Stimulated activated CD4-positive, alpha-beta T cell treated with anti-CD3 and anti-CD28 coated beads, Interleukin-4, amount 100 ng/mL, for 1 hour (primary cell): ENCODE data around the gene FGFR2.

Source experiments
- DNase-seq: peaks from one replicate; pipeline ENCODE4 v3.0.0-alpha.2; 2020

The FGFR2 gene

GRCh38 chr10:121609426-121610380 is 11.5 kb upstream of the FGFR2 start:
- no peak for DNase-seq

GRCh38 chr10:121608469-121609190 is 10.4 kb upstream of the FGFR2 start:
- peak; percentile 28 for DNase-seq

DNA sequence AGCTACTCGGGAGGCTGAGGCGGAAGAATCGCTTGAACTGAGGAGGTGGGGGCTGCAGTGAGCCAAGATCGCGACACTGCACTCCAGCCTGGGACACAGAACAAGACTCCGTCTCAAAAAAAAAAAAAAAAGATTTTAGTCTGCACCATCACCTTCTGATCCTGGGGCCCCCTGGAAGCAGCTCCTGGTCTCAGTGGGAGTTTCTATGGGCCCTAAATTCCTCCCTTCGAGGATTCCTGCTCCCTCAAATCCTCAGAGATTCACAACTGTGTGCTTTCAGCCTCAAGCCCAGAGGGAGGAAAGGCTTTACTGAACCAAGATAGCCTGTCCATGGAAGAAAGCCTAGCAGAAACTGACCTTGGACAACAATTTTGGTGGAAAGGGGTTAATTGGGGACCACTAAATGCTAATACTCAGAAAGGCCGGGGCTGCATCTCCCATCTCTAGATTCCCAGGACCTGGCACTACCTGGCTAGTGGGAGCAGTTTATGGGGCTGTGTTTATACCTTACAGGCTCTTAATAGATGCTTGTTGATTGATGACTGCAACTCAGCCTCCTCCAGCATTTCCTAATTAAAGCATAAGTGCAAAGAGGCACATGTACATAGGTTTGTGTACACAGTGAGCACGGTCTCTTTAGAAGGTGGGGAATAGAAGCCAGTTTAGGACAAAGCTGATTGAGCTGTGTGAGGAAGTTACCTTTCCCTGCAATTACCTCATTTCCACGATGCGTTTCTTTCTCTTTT is 9.2 kb upstream of the FGFR2 start:
- no peak for DNase-seq

DNA sequence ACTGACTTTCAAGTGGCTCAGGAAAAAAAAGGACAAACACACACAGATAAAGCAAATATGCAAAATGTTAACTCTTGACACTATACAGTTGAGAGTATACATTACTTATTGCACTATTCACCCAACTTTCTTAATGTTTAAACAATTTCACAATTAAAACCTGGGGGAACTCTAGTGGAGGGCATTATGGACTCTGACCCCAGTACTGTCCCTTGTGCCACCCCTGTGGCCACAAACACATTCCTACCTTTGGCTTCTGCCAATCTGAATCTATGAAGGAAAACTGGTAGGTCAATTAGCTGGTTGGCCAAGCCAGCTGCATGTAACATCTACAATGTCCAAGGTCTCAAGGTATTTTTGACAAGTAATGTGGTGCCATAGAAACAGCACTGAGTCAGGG is 7.5 kb upstream of the FGFR2 start:
- no peak for DNase-seq

- no peak for DNase-seq
These were observed 3.2 kb upstream of the FGFR2 start for GRCh38 chr10:121601458-121601857.

DNA sequence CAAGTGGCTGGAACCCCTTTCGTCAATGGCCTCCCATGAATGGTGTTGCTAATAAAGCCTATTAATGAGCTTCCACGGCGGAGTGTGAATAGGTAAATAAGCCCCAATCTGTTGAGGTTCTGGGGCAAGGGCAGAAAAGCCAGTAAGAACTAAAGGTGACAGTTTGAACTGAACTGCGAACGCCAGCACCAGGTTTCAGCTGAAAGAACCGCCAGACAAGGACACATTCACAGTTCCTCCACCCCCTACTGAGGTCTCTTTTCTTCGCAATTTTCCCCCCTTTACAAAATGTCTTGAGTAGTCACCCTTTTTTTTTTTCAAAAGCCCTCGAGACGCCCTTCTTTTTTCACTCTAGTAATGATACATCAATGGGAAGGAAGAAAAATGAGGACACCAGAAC is 2.4 kb upstream of the FGFR2 start:
- DNase-seq = no peak

- DNase-seq = no peak
These were observed 1.7 kb upstream of the FGFR2 start for GRCh38 chr10:121599947-121600346.

DNA sequence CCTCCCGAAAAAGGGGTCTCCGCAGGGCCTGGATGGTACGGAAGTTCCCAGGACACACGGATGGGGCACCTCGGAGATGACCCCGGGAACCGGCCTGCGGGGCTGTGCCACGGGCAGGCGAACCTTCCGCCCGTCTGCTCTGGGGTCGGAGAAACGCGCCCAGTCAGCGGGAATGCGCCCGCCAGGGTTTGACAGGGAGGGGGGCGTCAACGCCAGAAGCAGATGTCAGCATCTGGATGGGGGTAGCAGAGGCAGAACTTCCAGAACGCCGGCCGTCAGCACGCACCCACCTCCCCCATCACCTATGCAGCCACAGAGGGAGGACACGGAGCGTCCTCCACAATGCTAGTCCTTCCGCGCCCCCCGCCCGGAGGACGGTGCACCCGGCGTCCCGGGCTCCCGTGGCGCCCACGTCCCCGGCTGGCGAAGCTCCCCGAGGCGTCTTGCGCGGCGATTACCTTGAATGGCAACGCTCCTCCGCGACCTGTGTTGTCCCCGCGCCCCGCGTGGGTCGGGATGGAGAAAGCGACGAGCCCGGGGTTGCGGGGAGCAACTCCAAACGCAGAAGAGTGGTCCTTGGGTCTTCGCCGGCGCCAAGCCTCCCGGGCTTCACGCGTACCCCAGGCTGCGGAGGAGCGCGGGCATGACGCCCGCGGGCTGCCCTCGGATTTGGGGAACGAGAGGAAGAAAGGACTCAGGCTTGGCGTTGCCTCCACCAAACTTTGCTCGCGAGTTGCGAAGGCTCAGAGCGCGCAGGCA is 561 bp downstream of the FGFR2 start:
- no peak for DNase-seq

DNA sequence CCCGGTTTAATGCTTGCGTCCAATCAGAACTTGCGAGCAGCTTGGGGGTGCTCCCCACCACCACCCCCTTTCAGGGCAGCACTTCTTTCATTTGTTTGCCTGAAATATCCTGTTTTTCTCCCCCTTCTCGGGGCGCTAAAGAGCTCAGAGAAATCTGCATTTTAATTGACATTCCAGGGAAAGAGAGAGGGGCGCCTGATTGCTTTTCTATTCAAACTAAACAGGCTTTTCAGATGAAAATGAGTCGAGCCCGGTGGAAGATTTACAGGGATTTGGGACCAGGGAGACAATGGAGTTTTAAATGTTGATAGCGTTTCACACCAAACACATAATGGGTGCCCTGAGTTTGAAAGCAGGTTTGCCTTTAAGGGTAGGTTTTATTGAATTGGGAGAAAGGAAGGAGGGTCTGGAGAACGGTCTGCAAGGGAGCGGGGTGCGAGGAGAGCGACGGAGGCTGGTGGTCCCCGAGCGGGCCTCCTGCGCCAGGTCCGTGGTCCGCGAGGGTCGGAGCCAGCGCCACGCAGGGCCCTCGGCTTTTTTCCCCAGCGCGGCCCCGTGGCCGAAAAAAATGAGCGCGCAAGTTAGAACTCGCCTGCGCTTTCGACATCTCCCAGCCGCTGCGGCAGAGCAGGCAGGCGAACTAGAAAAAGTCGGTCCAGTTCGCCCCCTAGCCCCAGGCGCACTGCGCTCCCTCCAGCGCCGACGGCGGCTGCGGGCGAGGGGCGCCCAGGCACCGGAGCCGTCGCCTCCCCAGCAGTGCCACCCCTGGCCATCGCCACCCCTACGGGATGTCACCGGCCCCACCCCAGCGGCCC is 1.3 kb downstream of the FGFR2 start:
- DNase-seq = no peak

DNA sequence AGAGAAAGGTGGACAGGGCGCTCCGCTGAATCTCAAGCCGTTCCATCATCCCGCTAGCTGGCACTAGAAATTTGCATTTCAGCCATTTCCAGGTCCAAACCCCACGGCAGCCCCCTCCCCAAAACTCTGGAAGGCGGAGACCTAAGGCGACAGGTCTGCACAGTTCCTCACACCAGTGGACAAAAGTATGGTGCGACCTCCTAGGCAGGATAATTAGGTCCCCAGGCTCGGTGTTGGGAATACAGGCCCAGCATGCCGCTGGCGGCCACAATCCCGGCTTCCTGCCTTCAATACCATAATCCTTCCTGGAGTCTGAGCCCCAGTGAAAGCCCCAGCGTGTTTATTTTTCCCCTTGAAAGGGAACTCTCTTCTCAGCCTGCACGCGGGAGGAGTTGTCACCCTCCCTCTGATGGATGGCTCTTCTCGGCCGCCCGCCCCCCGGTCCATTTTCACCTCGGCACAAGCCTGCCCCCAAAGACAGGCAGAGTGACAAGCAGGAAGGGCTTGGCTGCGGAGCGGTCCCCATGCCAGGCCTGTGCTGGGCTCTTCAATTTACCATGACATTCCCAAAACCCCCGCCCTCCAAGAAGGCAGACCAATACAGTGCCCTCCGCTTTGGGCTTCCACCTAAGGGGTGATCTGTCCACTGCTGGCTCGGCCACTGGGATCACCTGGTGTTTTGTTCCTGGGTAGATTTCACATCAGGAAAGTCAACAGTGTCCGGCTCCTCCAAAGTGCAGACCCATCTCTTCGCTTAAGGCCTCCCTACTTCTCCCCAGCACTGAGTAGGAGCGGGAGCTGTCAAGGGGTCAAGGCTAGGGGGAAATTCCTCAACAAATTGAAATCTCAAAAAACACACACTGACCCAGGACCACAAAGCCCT is 2.2 kb downstream of the FGFR2 start:
- DNase-seq = no peak

DNA sequence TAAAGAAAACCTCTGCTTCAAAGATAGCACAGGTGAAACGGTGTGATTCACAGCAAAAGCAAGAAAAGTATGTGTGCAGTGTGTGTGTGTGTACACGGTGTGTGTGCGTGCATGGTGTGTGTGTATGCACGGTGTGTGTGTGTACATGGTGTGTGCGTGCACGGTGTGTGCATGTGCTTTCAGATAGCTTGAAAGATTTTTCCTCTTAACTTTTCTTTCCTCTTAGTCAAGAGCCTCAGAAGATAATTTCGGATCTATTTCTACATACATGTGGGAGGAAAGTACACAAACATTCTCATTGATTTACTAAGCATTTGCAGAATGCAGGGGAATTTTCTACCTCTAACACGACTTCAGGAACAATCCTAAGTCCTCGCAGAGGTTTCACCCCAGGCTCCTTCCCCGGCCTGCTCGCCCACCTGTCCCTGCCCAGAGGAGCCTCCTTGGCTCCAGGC is 2.9 kb downstream of the FGFR2 start:
- DNase-seq = no peak

DNA sequence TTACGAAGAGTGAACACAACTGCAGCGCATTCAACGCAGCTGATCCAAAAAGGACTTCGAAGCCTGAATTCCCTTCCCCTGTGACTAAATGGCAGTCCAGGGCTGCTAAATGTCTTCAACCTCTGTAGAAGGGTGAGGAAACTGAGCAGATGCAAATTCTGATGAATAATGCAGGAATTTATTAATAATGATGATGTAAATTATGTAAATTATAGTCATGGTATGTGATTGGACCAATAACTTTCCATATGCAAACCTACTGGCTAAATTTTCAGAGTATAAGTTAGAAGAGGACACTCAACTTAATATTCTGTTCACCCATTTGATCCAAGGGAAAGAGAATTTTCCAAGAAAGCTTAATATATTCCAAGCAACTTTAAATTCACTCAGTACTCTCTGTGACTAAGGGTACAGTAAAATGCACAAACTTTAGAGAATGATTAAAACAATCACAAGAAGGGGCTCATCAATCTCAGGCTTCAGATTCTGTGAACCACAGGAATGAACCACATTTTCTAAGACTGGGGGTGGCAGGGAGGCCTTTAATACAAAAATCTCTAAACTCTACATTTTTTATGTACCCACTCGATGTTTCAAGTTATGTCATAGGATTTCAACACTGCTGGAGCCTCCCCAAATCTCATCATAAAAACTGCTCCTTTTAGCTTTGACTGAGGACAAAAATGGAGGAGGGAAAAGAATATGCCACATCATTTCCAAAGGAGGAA is 3.5 kb downstream of the FGFR2 start:
- DNase-seq = no peak

GRCh38 chr10:121594076-121594475 is 4.2 kb downstream of the FGFR2 start:
- no peak for DNase-seq

GRCh38 chr10:121593281-121594075 is 4.8 kb downstream of the FGFR2 start:
- no peak for DNase-seq

- DNase-seq = no peak
These were observed 5.9 kb downstream of the FGFR2 start for GRCh38 chr10:121592155-121592890.

DNA sequence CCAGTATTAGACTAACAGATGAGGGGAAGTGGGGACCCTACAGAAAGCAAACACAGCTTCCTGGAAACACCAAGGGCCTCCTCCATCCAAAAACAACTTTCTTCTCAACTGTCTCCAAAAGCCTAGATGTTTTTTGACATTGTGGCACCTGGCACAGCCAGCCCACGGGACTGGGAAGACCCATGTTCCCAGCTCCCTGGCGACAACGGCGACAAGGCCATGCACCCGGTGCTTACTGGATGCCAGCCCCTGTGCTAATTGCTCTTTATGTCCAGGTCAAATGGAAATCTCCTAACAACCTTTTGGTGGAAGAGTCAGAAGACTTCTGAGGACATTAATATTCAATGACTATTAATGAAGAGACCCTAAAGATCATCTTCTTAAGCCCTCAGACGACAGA is 7.1 kb downstream of the FGFR2 start:
- no peak for DNase-seq

DNA sequence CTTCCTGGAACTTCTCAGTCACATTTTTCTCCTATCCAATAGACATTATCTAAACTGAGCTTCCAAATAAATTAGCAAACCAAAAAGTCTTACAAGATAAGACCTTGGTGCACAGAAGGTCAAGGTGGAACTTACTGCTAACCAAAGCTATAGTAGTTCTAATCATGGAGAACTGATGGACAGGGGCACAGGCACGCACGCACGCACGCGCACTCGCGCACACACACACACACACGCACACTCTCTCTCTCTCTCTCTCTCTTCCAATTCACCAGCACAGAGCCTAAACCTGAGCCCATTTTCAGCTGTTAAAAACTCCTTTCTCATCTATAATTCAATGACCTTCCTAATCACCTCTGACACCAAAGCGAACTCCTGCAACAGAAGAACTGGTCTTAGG is 7.5 kb downstream of the FGFR2 start:
- DNase-seq = no peak

DNA sequence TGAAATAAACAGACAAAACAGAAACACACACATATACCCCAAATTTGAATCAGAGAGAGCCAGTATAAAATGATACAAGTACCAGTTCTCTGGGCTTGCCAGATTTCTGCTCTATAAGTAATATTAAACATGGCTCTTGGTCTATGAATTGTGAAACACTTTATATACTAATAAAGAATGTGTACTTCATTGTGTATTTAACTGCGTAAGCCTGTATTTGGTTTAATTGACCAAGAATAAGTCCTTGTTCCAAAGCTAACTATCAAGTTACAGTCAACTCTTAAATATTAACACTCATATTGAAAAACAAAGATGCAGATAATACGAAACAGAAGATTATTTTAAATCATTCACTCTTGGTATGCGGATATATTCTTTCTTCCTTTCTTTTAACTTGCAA is 8.7 kb downstream of the FGFR2 start:
- DNase-seq = no peak
